Hepatocyte (in vitro differentiated cells): ENCODE results near the gene NDUFB4. TPM values are rescaled to one million over a fixed set of nuclear protein-coding genes. Genes with fewer than 3 reads are reported as not detected.
A peak's percentile ranks its signal among the peaks of the same experiment; 100 is the strongest.

ENCODE experiments used
- DNase-seq: peaks from one replicate; pipeline ENCODE4 v3.0.0-alpha.2; 2016; ENCODE audit warnings: low spot score
- H2AFZ ChIP-seq: fragments of 200-600 bp; sonication (generic); 2 replicates; pipeline ENCODE4 v1.6.0; 2016; ENCODE audit warnings: antibody characterized with exemption, mild to moderate bottlenecking
- H3K27ac ChIP-seq: fragments of 200-600 bp; sonication (generic); 2 replicates; pipeline ENCODE4 v1.5.1; 2016; ENCODE audit warnings: mild to moderate bottlenecking
- H3K27me3 ChIP-seq: fragments of 200-600 bp; sonication (generic); 2 replicates; pipeline ENCODE4 v1.6.1; 2016
- H3K36me3 ChIP-seq: fragments of 200-600 bp; sonication (generic); replicated peaks from 2 replicates; pipeline ENCODE4 v1.5.1; 2016; ENCODE audit warnings: low read depth; ENCODE audit not compliant: insufficient read depth
- H3K4me1 ChIP-seq: fragments of 200-600 bp; sonication (generic); 2 replicates; pipeline ENCODE4 v1.5.1; 2016; ENCODE audit warnings: mild to moderate bottlenecking, moderate library complexity; ENCODE audit not compliant: insufficient read depth
- H3K4me2 ChIP-seq: fragments of 200-600 bp; sonication (generic); 2 replicates; pipeline ENCODE4 v1.6.0; 2016
- H3K4me3 ChIP-seq: fragments of 200-600 bp; sonication (generic); 2 replicates; pipeline ENCODE4 v1.5.1; 2016; ENCODE audit warnings: mild to moderate bottlenecking
- H3K79me2 ChIP-seq: fragments of 200-600 bp; sonication (generic); 2 replicates; pipeline ENCODE4 v1.6.0; 2017; ENCODE audit warnings: mild to moderate bottlenecking
- H3K9me2 ChIP-seq: fragments of 200-600 bp; sonication (generic); replicated peaks from 2 replicates; pipeline ENCODE4 v1.6.0; 2017; ENCODE audit warnings: mild to moderate bottlenecking; ENCODE audit not compliant: insufficient read depth
- H3K9me3 ChIP-seq: fragments of 200-600 bp; sonication (generic); 2 replicates; pipeline ENCODE4 v1.5.1; 2016; ENCODE audit warnings: low read depth, mild to moderate bottlenecking
- H4K20me1 ChIP-seq: fragments of 200-600 bp; sonication (generic); 2 replicates; pipeline ENCODE4 v1.6.0; 2016; ENCODE audit warnings: mild to moderate bottlenecking; ENCODE audit not compliant: insufficient read depth, poor library complexity, severe bottlenecking
- CTCF ChIP-seq: fragments of 200-600 bp; sonication (generic); IDR thresholded peaks from 2 replicates; pipeline ENCODE4 v1.5.1; 2016; ENCODE audit warnings: antibody characterized with exemption, mild to moderate bottlenecking; ENCODE audit not compliant: poor library complexity
- EZH2 ChIP-seq: fragments of 200-600 bp; sonication (generic); IDR thresholded peaks from 2 replicates; pipeline ENCODE4 v1.6.1; 2016; ENCODE audit warnings: antibody characterized with exemption, mild to moderate bottlenecking, borderline replicate concordance
- EZH2phosphoT487 ChIP-seq: fragments of 200-600 bp; sonication (generic); IDR thresholded peaks from one replicate; pipeline ENCODE4 v1.6.1; 2018; ENCODE audit warnings: antibody characterized with exemption, mild to moderate bottlenecking, low read depth, moderate library complexity; ENCODE audit not compliant: unreplicated experiment, severe bottlenecking
- WGBS: methylation state at CpG from one replicate; pipeline ENCODE4 v1.1.6; 2016; ENCODE audit warnings: low lambda C conversion rate; ENCODE audit errors: missing lambda C conversion rate; 5-methylcytosine and 5-hydroxymethylcytosine counted together
- polyA plus RNA-seq: library from polyadenylated mRNA; unstranded; fragments of >200 nt; fragmentation: Nextera tagmentation; extraction: Ambion mirVana; gene quantifications from 2 replicates; pipeline ENCODE4 v1.2.1, GENCODE V29; 2016
- total RNA-seq: library from RNA; depleted of rRNA; stranded (reverse); fragments of >200 nt; gene quantifications from 2 replicates; pipeline ENCODE4 v1.2.3, GENCODE V29; 2014

NDUFB4 gene
- total and polyA plus RNA-seq, 2 experiments from 2014 or later, result 114 to 290 TPM

DNA sequence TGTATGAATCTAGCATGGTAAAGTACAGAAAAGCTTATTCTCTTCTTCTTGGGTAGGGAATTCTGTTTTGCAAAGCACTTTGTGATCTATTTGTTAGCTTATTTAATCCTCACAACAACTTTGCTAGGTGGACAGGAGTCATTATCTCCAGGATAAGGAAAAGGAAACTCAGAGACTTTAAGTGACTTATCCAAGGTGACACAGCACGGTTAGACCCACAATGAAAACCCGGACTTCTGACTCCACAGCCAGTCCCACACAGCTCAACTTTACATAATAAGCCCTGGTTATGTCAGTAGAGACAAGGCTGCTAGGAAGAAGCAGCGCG is 384 bp upstream of the NDUFB4 start:
- peaks cover 39% of the 10 kb centered on the region for H3K79me2 ChIP-seq
- no peaks in the 10 kb centered on the region for H3K9me2 ChIP-seq
- no peaks in the 10 kb centered on the region for H3K36me3 ChIP-seq
- H4K20me1 ChIP-seq, result peaks cover 13% of the 10 kb centered on the region
- peak overlapping the region; percentile 73 for H3K4me2 ChIP-seq
- peak overlapping the region; percentile 51 for H3K4me3 ChIP-seq
- no peaks in the 10 kb centered on the region for H3K9me3 ChIP-seq
- no peak for DNase-seq
- WGBS, result 2% methylated on average over 4 of the region's 4 CpGs
- no peaks in the 10 kb centered on the region for H3K27me3 ChIP-seq
- TF ChIP-seq EZH2phosphoT487 (no peak), EZH2 (no peak), CTCF (no peak)
- H2AFZ ChIP-seq, result peak overlapping the region; percentile 72
- H3K27ac ChIP-seq, result peak overlapping the region; percentile 70
- peaks cover 34% of the 10 kb centered on the region for H3K4me1 ChIP-seq

- Histone ChIP-seq H3K79me2 (peaks cover 39% of the 10 kb centered on the region), H3K9me3 (no peaks in the 10 kb centered on the region), H3K9me2 (no peaks in the 10 kb centered on the region), H3K4me3 (peak overlapping the region; percentile 39), H4K20me1 (peaks cover 13% of the 10 kb centered on the region), H3K36me3 (no peaks in the 10 kb centered on the region), H3K4me1 (peaks cover 34% of the 10 kb centered on the region), H3K27me3 (no peaks in the 10 kb centered on the region), H2AFZ (peak overlapping the region; percentile 58), H3K27ac (peak overlapping the region; percentile 93), H3K4me2 (peak overlapping the region; percentile 83)
- 50% methylated on average over 3 of the region's 3 CpGs for WGBS
- no peak for DNase-seq
- TF ChIP-seq EZH2 (no peak), EZH2phosphoT487 (no peak), CTCF (no peak)
These were observed 702 bp downstream of the NDUFB4 start for GRCh38 chr3:120596853-120597223.

DNA sequence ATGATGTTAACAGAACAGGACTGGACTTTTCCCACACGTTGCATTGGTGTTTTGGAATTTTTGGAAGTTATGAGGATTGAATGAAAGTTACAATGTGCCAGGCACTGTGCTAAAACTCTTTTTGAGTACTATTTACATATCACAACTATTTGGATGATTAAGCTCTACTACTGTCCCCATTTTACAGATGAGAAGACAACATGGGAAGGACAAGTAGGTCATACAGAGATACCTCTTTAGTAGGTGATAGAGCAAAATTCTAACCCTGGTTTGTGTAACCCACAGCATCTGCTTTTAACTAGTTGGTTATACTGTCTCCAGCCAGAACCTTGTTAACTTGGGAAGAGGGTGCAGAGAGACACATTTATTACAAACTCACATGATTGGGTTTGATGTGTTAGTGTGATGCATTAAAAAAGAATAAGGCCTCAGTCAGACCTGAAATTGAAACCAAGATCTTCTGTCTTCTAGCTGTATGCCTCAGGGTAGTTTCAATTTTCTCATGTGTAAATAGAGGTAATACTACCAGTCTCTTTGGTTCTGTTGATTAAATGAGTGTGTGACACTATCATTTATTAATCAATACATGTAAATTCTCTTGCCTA is 1.4 kb downstream of the NDUFB4 start:
- Histone ChIP-seq H2AFZ (no peak overlapping the region), H3K9me2 (no peaks in the 10 kb centered on the region), H3K9me3 (no peaks in the 10 kb centered on the region), H3K4me2 (peak overlapping the region; percentile 83), H3K27ac (no peak overlapping the region), H3K79me2 (peaks cover 39% of the 10 kb centered on the region), H3K4me3 (peak overlapping the region; percentile 39), H3K36me3 (no peaks in the 10 kb centered on the region), H4K20me1 (peaks cover 13% of the 10 kb centered on the region), H3K27me3 (no peaks in the 10 kb centered on the region), H3K4me1 (peaks cover 34% of the 10 kb centered on the region)
- 58% methylated on average over 1 of the region's 1 CpG for WGBS
- no peak for DNase-seq
- TF ChIP-seq EZH2phosphoT487 (no peak), CTCF (no peak), EZH2 (no peak)
